ENCODE measurements around the gene PHLDB3.

Gene PHLDB3

GRCh38 chr19:43504426-43505185, at the start of gene PHLDB3:
Gene PHLDB3, minus strand, starts transcription at chr19:43504746. Its CDS starts 628 bp downstream, at chr19:43504118.
- in situ Hi-C loops (cut with HindIII; ENCODE audit: low sequenced_read_pairs): no loop called here

- in situ Hi-C loops (cut with HindIII; ENCODE audit: low sequenced_read_pairs): no loop called here
Observed at GRCh38 chr19:43553656-43554055, 49.1 kb upstream of the PHLDB3 start.

- in situ Hi-C loops (cut with HindIII; ENCODE audit: low sequenced_read_pairs): no loop called here
Observed at GRCh38 chr19:43552616-43553015, 48.1 kb upstream of the PHLDB3 start.

- in situ Hi-C loops (cut with HindIII; ENCODE audit: low sequenced_read_pairs): no loop called here
Observed at GRCh38 chr19:43552198-43552450, 47.6 kb upstream of the PHLDB3 start.

- in situ Hi-C loops (cut with HindIII; ENCODE audit: low sequenced_read_pairs): no loop called here
Observed at GRCh38 chr19:43551399-43552197, 47.1 kb upstream of the PHLDB3 start.

- in situ Hi-C loops (cut with HindIII; ENCODE audit: low sequenced_read_pairs): loop anchor here (25.0 kb wide), 1 partner anchor 111 kb away; no protein-coding TSS in a partner anchor
Observed at GRCh38 chr19:43548706-43549105, 44.2 kb upstream of the PHLDB3 start.

- in situ Hi-C loops (cut with HindIII; ENCODE audit: low sequenced_read_pairs): loop anchor here (25.0 kb wide), 1 partner anchor 111 kb away; no protein-coding TSS in a partner anchor
Observed at GRCh38 chr19:43547926-43548325, 43.4 kb upstream of the PHLDB3 start.

- in situ Hi-C loops (cut with HindIII; ENCODE audit: low sequenced_read_pairs): loop anchor here (25.0 kb wide), 1 partner anchor 109 kb away; no protein-coding TSS in a partner anchor
Observed at GRCh38 chr19:43546581-43546980, 42.0 kb upstream of the PHLDB3 start.

GRCh38 chr19:43545981-43546380, 41.4 kb upstream of the PHLDB3 start:
- in situ Hi-C loops (cut with HindIII; ENCODE audit: low sequenced_read_pairs): loop anchor here (25.0 kb wide), 1 partner anchor 109 kb away; no protein-coding TSS in a partner anchor

- in situ Hi-C loops (cut with HindIII; ENCODE audit: low sequenced_read_pairs): loop anchor here (25.0 kb wide), 1 partner anchor 108 kb away; no protein-coding TSS in a partner anchor
Observed at GRCh38 chr19:43545276-43545675, 40.7 kb upstream of the PHLDB3 start.

- in situ Hi-C loops (cut with HindIII; ENCODE audit: low sequenced_read_pairs): loop anchor here (25.0 kb wide), 1 partner anchor 107 kb away; no protein-coding TSS in a partner anchor
Observed at GRCh38 chr19:43544077-43544476, 39.5 kb upstream of the PHLDB3 start.

- in situ Hi-C loops (cut with HindIII; ENCODE audit: low sequenced_read_pairs): loop anchor here (25.0 kb wide), 1 partner anchor 105 kb away; no protein-coding TSS in a partner anchor
Observed at GRCh38 chr19:43541920-43542650, 37.5 kb upstream of the PHLDB3 start.

GRCh38 chr19:43540381-43540780, 35.8 kb upstream of the PHLDB3 start:
- in situ Hi-C loops (cut with HindIII; ENCODE audit: low sequenced_read_pairs): loop anchor here (25.0 kb wide), 1 partner anchor 103 kb away; no protein-coding TSS in a partner anchor

- in situ Hi-C loops (cut with HindIII; ENCODE audit: low sequenced_read_pairs): loop anchor here (25.0 kb wide), 1 partner anchor 102 kb away; no protein-coding TSS in a partner anchor
Observed at GRCh38 chr19:43538922-43539321, 34.4 kb upstream of the PHLDB3 start.

- in situ Hi-C loops (cut with HindIII; ENCODE audit: low sequenced_read_pairs): loop anchor here (25.0 kb wide), 1 partner anchor 98 kb away; no protein-coding TSS in a partner anchor
Observed at GRCh38 chr19:43534816-43535761, 30.5 kb upstream of the PHLDB3 start.

GRCh38 chr19:43534305-43534815, 29.8 kb upstream of the PHLDB3 start:
- in situ Hi-C loops (cut with HindIII; ENCODE audit: low sequenced_read_pairs): loop anchor here (25.0 kb wide), 1 partner anchor 97 kb away; no protein-coding TSS in a partner anchor

- in situ Hi-C loops (cut with HindIII; ENCODE audit: low sequenced_read_pairs): loop anchor here (25.0 kb wide), 1 partner anchor 96 kb away; no protein-coding TSS in a partner anchor
Observed at GRCh38 chr19:43533546-43534304, 29.2 kb upstream of the PHLDB3 start.

- in situ Hi-C loops (cut with HindIII; ENCODE audit: low sequenced_read_pairs): loop anchor here (25.0 kb wide), 1 partner anchor 96 kb away; no protein-coding TSS in a partner anchor
Observed at GRCh38 chr19:43532962-43533545, 28.5 kb upstream of the PHLDB3 start, which contains the start of gene ZNF575. Gene ZNF575, plus strand, starts transcription at chr19:43533188. Its CDS starts 1,235 bp downstream, at chr19:43534423.
